ES-I3 (cell line): ENCODE results near the gene MAPK8IP1.

ENCODE experiments used
- H3K36me3 ChIP-seq: 2 replicates; pipeline ENCODE4 v1.6.1; 2013; ENCODE audit warnings: mild to moderate bottlenecking, low read length, control low read depth, moderate library complexity; ENCODE audit not compliant: insufficient read depth
- H3K4me1 ChIP-seq: 2 replicates; pipeline ENCODE4 v1.6.1; 2013; ENCODE audit warnings: mild to moderate bottlenecking, control low read depth, low read length; ENCODE audit not compliant: insufficient read depth
- H3K9ac ChIP-seq: 2 replicates; pipeline ENCODE4 v1.6.1; 2013; ENCODE audit warnings: low read depth, mild to moderate bottlenecking, low read length, moderate library complexity
- H3K9me3 ChIP-seq: 2 replicates; pipeline ENCODE4 v1.6.1; 2013; ENCODE audit warnings: mild to moderate bottlenecking, low read length, moderate library complexity; ENCODE audit not compliant: control insufficient read depth, insufficient read depth

Gene MAPK8IP1

GRCh38 chr11:45927332-45927683, 41.9 kb downstream of the MAPK8IP1 start:
- Histone ChIP-seq H3K36me3 (no peaks in the 10 kb centered on the region), H3K9ac (no peak overlapping the region)

GRCh38 chr11:45927684-45928413, 42.4 kb downstream of the MAPK8IP1 start:
- Histone ChIP-seq H3K4me1 (no peaks in the 10 kb centered on the region), H3K9me3 (no peaks in the 10 kb centered on the region), H3K9ac (no peak overlapping the region), H3K36me3 (no peaks in the 10 kb centered on the region; the same call in 1 of the 2 replicates)

More at GRCh38 chr11:45927332-45927683, 41.9 kb downstream of the MAPK8IP1 start:
- H3K9me3 ChIP-seq = no peaks in the 10 kb centered on the region
- H3K4me1 ChIP-seq = no peaks in the 10 kb centered on the region

GRCh38 chr11:45928535-45929215, 43.2 kb downstream of the MAPK8IP1 start:
- no peaks in the 10 kb centered on the region for H3K4me1 ChIP-seq
- H3K9me3 ChIP-seq = no peaks in the 10 kb centered on the region
- H3K36me3 ChIP-seq = no peaks in the 10 kb centered on the region; the same call in 1 of the 2 replicates
- no peak overlapping the region for H3K9ac ChIP-seq

- Histone ChIP-seq H3K36me3 (no peaks in the 10 kb centered on the region; the same call in 1 of the 2 replicates), H3K9me3 (no peaks in the 10 kb centered on the region), H3K4me1 (no peaks in the 10 kb centered on the region), H3K9ac (no peak overlapping the region)
Measured at GRCh38 chr11:45929486-45930030, 44.1 kb downstream of the MAPK8IP1 start.

- Histone ChIP-seq H3K9me3 (no peaks in the 10 kb centered on the region), H3K4me1 (no peaks in the 10 kb centered on the region), H3K36me3 (peaks cover 2% of the 10 kb centered on the region; the same call in 1 of the 2 replicates), H3K9ac (no peak overlapping the region)
Measured at GRCh38 chr11:45930031-45930794, 44.8 kb downstream of the MAPK8IP1 start.

- Histone ChIP-seq H3K9ac (no peak overlapping the region), H3K4me1 (no peaks in the 10 kb centered on the region), H3K9me3 (no peaks in the 10 kb centered on the region), H3K36me3 (peaks cover 5% of the 10 kb centered on the region; the same call in 1 of the 2 replicates)
Measured at GRCh38 chr11:45930951-45931570, 45.6 kb downstream of the MAPK8IP1 start.

GRCh38 chr11:45931739-45932138, 46.3 kb downstream of the MAPK8IP1 start:
- peaks cover 8% of the 10 kb centered on the region; the same call in 1 of the 2 replicates for H3K36me3 ChIP-seq

GRCh38 chr11:45932217-45932616, 46.8 kb downstream of the MAPK8IP1 start:
- H3K36me3 ChIP-seq = peaks cover 8% of the 10 kb centered on the region; the same call in 1 of the 2 replicates
- H3K4me1 ChIP-seq = no peaks in the 10 kb centered on the region
- H3K9me3 ChIP-seq = no peaks in the 10 kb centered on the region
- H3K9ac ChIP-seq = no peak overlapping the region

More at GRCh38 chr11:45931739-45932138, 46.3 kb downstream of the MAPK8IP1 start:
- no peak overlapping the region for H3K9ac ChIP-seq
- no peaks in the 10 kb centered on the region for H3K9me3 ChIP-seq
- no peaks in the 10 kb centered on the region for H3K4me1 ChIP-seq

GRCh38 chr11:45933131-45933831, 47.8 kb downstream of the MAPK8IP1 start:
- H3K9ac ChIP-seq = no peak overlapping the region
- no peaks in the 10 kb centered on the region for H3K9me3 ChIP-seq
- H3K36me3 ChIP-seq = peaks cover 8% of the 10 kb centered on the region; the same call in 1 of the 2 replicates
- H3K4me1 ChIP-seq = peaks cover 3% of the 10 kb centered on the region; the same call in 1 of the 2 replicates

- Histone ChIP-seq H3K9ac (no peak overlapping the region), H3K4me1 (peaks cover 5% of the 10 kb centered on the region; the same call in 1 of the 2 replicates), H3K36me3 (peaks cover 8% of the 10 kb centered on the region; the same call in 1 of the 2 replicates), H3K9me3 (no peaks in the 10 kb centered on the region)
Measured at GRCh38 chr11:45933846-45934579, 48.6 kb downstream of the MAPK8IP1 start.

- no peaks in the 10 kb centered on the region for H3K9me3 ChIP-seq
- no peak overlapping the region for H3K9ac ChIP-seq
- peaks cover 8% of the 10 kb centered on the region; the same call in 1 of the 2 replicates for H3K36me3 ChIP-seq
- peaks cover 5% of the 10 kb centered on the region; the same call in 1 of the 2 replicates for H3K4me1 ChIP-seq
Measured at GRCh38 chr11:45934580-45935318, 49.3 kb downstream of the MAPK8IP1 start.

GRCh38 chr11:45935349-45936064, 50.1 kb downstream of the MAPK8IP1 start:
- Histone ChIP-seq H3K9me3 (no peaks in the 10 kb centered on the region), H3K9ac (no peak overlapping the region), H3K36me3 (peaks cover 8% of the 10 kb centered on the region; the same call in 1 of the 2 replicates), H3K4me1 (peaks cover 5% of the 10 kb centered on the region; the same call in 1 of the 2 replicates)
